ENCODE results near the gene ZNF205. TPM values are rescaled to one million over a fixed set of nuclear protein-coding genes. Genes with fewer than 3 reads are reported as not detected.
A peak's percentile ranks its signal among the peaks of the same experiment; 100 is the strongest.

Gene ZNF205
- total and polyA plus RNA-seq, 9 of the 15 experiments (the other 6 are each of a cell fraction or from before 2014, with no cell fraction given): 2.4 to 11.8 (median 5.1) TPM; not detected in 2

- TF ChIP-seq ZNF740 (CRISPR knock-in tag; IDR thresholded peaks at IDR 0.05): peak; percentile 57
- TF ChIP-seq ZNF740 (tag; IDR thresholded peaks at IDR 0.05): no peak
- 0 out of 2 replicates have a peak, but pooled peaks have one; percentile 3 for TF ChIP-seq ZNF253 (CRISPR knock-in tag; conservative IDR thresholded peaks at IDR 0.05)
- peak; percentile 66 for TF ChIP-seq SMAD4 (CRISPR knock-in tag; conservative IDR thresholded peaks at IDR 0.05)
- TF ChIP-seq CXXC5 (CRISPR knock-in tag; IDR thresholded peaks at IDR 0.05): peak; percentile 64
- no peak for TF ChIP-seq ZNF212 (CRISPR knock-in tag; IDR thresholded peaks at IDR 0.05)
- TF ChIP-seq SETDB1 (IDR thresholded peaks at IDR 0.05; ENCODE audit: low read length): no peak
- TF ChIP-seq NR3C1 (CRISPR knock-in tag; IDR thresholded peaks at IDR 0.05): no peak
- TF ChIP-seq MBD2 (IDR thresholded peaks at IDR 0.05; ENCODE audit: borderline replicate concordance, low read depth): no peak
- TF ChIP-seq ZNF407 (IDR thresholded peaks at IDR 0.05; ENCODE audit: low read depth): peak; percentile 66
- TF ChIP-seq GABPB1 (CRISPR knock-in tag; IDR thresholded peaks at IDR 0.05): peak; percentile 57
- TF ChIP-seq PHF8 (IDR thresholded peaks at IDR 0.05; ENCODE audit: borderline replicate concordance, low read length): no peak
- no peak; the same call in 1 of the 2 replicates for TF ChIP-seq ZBTB1 (CRISPR knock-in tag; IDR thresholded peaks at IDR 0.05; ENCODE audit: borderline replicate concordance, low read depth)
- TF ChIP-seq ZNF766 (CRISPR knock-in tag; conservative IDR thresholded peaks at IDR 0.05): no peak; the same call in 1 of the 2 replicates
- no peak for TF ChIP-seq ZNF644 (tag; IDR thresholded peaks at IDR 0.05; ENCODE audit: low read depth)
Measured at GRCh38 chr16:3157229-3158025, 45.0 kb downstream of the ZNF205 start (continued).
